NCI-H1105 (cell line): ENCODE measurements around the gene HMSD.

Experiments
- DNase-seq: peaks from one replicate; lab custom pipeline; 2025; lab: John Stamatoyannopoulos, UW

HMSD gene

GRCh38 chr18:63956755-63957154 is 7.7 kb downstream of the HMSD start:
- DNase-seq = no peak

GRCh38 chr18:63960891-63961290 is 11.8 kb downstream of the HMSD start:
- DNase-seq = no peak

- DNase-seq = no peak
These were observed 12.4 kb downstream of the HMSD start for GRCh38 chr18:63961435-63961980.

- no peak for DNase-seq
These were observed 13.0 kb downstream of the HMSD start for GRCh38 chr18:63962137-63962536.

- no peak for DNase-seq
These were observed 14.6 kb downstream of the HMSD start for GRCh38 chr18:63963615-63964256.

GRCh38 chr18:63964908-63965307 is 15.8 kb downstream of the HMSD start:
- no peak for DNase-seq

- no peak for DNase-seq
These were observed 16.7 kb downstream of the HMSD start for GRCh38 chr18:63965716-63966330.

- DNase-seq = peak; percentile 95
These were observed 21.1 kb downstream of the HMSD start, which contains the start of gene SERPINB8 for GRCh38 chr18:63969942-63970808. SERPINB8 (plus strand) TSS chr18:63970081; CDS start chr18:63978309, 8,228 bp downstream.

GRCh38 chr18:63970809-63971205 is 21.7 kb downstream of the HMSD start:
- no peak for DNase-seq

- no peak for DNase-seq
These were observed 22.4 kb downstream of the HMSD start for GRCh38 chr18:63971320-63972001.

GRCh38 chr18:63972002-63972376 is 22.9 kb downstream of the HMSD start:
- DNase-seq = no peak

- DNase-seq = no peak
These were observed 25.9 kb downstream of the HMSD start for GRCh38 chr18:63974991-63975390.

- no peak for DNase-seq
These were observed 26.5 kb downstream of the HMSD start for GRCh38 chr18:63975628-63976027.

- no peak for DNase-seq
These were observed 27.9 kb downstream of the HMSD start for GRCh38 chr18:63977040-63977439.

- DNase-seq = peak; percentile 40
These were observed 30.4 kb downstream of the HMSD start for GRCh38 chr18:63979409-63979920.

GRCh38 chr18:63980027-63980426 is 30.9 kb downstream of the HMSD start:
- no peak for DNase-seq

GRCh38 chr18:63980896-63981460 is 31.9 kb downstream of the HMSD start:
- no peak for DNase-seq

- no peak for DNase-seq
These were observed 32.6 kb downstream of the HMSD start for GRCh38 chr18:63981719-63982118.

- no peak for DNase-seq
These were observed 33.3 kb downstream of the HMSD start for GRCh38 chr18:63982361-63982760.

- no peak for DNase-seq
These were observed 37.8 kb downstream of the HMSD start for GRCh38 chr18:63986885-63987284.

- DNase-seq = no peak
These were observed 38.6 kb downstream of the HMSD start for GRCh38 chr18:63987743-63988142.
